Effector CD8-positive, alpha-beta T cell (primary cell): ENCODE results near the gene ZFAND3.
"Not testable (repeated sequence)": the region's sequence is repeated elsewhere in the genome, so short reads cannot be mapped to it uniquely, and the experiment has no call there.

ENCODE experiments used
- DNase-seq: peaks from one replicate; lab custom pipeline; 2025; lab: John Stamatoyannopoulos, UW

ZFAND3 gene

DNA sequence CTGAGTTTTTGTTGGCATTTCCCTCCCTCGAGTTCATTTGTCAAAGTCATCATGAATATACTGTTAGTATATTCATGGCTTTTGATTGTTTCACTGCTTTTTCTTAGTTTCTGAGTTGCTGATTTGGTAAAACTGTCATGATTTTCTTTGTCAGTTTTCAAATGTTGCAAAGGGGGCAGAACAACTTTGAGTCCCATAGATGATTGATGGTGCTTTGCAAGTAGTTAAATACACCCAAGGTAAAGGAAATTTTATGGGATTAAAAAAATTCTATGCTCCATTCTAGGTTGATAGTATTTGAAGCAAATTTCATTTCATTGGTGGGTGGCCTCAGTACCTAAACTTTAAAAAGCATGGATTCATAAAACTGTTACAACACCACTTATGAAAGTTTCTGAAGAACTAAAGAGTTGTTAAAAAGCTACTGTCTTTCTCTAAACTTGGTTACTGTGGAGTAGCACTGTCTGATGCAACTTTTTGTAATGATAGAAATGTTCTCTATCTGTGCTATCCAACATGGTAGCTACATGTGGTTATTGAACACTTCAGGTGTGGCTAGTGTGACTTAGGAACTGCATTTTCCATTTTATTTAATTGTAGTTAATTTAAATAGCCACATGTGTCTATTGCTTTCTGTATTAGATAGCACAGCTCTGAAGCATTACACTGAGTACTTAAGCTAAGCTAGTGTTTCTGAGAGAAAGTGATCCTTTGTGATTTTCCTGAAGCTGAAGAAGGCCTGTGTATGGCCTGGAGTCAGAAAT is 153.6 kb downstream of the ZFAND3 start:
- DNase-seq = no peak

DNA sequence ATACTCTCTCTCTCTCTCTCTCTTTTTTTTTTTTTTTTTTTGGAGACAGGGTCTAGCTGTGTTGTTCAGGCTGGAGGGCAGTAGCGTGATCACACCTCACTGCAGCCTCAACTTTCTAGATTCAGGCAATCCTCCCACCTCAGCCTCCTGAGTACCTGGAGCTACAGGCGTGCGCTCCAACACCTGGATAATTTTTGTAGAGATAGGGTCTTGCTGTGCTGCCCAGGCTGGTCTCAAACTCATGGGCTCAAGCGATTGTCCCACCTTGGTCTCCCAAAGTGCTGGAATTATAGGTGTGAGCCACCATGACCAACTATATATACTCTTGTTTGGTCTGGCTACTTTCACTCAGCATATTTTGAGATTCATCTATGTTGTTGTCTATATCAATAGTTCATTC is 154.9 kb downstream of the ZFAND3 start:
- no peak for DNase-seq

DNA sequence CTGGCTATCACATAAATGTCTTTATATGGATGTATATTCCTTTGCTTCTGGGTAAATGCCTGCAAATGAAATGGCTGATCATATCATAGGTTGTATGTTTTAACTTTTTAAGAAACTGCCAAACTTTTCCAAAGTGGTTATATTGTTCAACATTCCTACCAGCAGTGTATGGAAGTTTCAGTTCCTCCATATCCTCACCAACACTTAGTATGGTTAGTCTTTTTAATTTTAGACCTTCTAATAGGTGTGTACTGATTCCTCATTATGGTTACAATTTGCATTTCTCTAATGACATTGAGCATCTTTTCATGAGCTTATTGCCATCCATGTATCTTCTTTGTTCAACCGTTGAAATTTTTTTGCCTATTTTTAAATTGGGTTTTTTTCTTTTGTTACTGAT is 155.4 kb downstream of the ZFAND3 start:
- DNase-seq = no peak

DNA sequence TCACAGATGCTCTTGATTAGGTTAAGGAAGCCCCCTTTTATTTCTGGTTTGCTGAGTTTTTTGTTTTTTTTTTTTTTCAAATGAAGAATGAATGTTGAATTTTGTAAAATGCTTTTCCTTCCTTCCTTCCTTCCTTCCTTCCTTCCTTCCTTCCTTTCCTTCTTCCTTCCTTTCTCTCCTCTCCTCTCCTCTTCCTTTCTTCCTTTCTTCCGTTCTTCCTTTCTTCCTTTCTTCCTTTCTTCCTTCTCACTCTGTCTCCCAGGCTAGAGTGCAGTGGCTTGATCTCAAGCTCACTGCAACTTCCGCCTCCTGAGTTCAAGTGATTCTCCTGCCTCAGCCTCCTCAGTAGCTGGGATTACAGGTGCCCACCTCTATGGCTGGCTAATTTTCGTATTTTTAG is 158.2 kb downstream of the ZFAND3 start:
- DNase-seq = no peak

DNA sequence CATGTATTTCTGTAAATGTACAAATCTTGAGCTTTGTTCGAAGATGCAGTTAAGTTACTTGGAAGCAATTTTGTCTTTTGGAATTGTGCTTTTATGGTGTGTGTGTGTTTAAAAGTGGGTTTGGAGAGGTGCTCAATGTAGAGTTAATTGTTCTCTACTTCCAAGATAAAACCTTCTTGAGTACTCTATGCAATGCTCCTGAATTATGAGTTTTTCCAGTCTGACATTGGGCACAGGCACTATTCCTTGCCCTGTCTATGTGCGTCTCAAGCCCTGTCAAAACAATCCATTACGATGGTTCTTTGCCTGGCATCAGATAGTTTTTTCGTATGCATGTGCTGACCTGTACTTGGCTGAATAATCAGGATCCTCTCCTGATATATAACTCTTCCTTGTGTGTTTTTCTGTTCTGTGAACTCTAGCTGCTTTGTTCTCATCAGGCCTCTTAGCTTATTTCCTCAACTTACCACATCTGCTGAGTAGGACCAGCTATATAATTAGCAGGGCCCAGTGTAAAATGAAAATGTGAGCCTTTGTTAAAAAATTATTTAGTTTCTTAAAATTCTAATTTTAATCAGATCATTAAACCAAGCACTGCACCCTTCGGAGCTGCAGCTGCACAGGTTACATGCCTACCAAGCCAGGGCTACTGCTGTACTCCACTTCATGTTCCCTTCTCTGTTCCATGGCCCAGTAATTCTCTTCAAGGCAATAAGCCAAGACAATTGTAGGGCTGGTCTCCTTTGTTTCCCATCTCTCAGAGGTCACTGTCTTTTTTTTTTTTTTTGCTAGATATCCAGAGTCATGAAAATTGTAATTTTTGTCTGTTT is 160.1 kb downstream of the ZFAND3 start:
- DNase-seq = no peak

DNA sequence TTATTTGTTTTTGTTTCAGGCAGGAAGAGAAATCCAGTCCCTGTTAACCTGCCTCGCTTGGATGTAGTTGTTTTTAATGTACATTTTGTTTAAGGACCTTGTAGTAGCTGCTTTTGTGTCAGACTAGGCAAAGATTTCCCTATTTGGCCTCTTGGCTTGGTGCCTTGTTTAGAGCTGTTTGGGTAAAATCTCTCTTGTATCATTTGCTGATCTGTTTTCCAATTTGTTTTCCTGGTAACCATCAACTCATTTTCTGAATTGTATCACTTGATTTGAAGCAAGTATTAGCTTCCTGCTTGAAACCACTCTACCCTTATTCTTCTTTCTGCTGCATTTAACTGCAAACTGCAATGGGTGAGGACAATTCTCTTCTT is 160.7 kb downstream of the ZFAND3 start:
- DNase-seq = no peak

DNA sequence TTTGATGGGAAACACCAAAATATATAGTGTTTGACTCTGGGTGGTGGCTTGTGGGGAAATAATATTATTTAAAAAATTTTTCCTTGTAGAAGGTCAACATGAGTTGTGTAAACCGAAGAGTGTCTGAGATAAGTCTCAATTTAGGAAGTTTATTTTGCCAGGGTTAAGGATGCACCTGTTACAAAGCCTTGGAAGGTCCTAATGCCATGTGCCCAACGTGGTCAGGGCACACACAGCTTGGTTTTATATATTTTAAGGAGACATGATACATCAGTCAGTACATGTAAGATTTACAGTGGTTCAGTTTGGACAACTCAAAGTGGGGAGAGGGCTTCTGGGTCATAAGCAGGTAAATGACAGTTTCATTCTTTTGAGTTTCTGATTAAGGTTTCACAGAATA is 162.1 kb downstream of the ZFAND3 start:
- no peak for DNase-seq

DNA sequence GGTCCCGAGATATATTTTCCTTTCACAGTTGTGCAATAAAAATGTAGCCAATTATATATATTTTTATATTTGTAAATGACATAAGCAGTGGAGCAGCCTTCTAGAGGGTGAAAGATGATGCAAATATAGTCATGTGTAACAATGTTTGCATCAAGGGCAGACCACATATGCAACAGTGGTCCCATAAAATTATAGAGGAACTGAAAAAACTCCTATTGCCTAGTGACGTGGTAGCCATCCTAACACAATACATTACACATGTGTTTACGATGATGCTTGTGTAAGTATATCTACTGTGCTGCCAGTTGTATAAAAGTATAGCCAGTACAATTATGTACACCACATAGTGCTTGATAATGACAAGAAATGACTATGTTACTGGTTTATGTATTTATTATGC is 162.8 kb downstream of the ZFAND3 start:
- DNase-seq = no peak

DNA sequence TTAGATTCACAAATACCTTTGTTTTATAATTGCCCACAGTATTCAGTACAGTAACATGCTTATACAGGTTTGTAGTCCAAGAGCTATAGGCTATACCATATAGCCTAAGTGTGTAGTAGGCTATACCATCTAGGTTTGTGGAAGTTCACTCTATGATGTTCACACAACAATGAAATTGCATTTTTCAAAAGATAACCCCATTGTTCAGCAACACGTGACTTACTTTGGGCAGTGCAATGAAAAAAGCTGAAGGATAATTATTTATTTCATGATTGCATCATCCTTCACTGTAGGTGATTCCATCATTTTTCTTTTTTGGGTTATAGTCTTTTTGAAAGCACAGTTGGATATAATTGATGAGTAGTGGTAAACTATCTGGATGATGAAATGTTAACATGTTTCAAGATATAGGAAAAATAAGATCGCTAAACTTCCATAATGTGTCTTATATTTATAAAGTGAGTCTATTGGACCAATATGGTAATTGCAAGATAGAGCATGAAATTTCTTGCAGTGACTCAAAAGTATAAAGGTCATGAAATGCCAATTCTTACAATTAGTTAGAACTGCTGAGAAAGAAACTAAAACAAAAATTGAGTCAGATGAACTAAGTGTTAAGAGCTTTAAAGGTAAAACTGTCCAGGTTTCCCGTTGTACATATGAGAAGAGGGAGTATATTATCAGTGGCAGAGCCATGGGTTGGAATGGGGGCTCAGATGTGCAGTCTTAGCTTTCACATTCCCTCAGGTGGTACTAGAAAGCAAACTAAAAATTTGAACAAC is 164.4 kb downstream of the ZFAND3 start:
- DNase-seq = no peak

DNA sequence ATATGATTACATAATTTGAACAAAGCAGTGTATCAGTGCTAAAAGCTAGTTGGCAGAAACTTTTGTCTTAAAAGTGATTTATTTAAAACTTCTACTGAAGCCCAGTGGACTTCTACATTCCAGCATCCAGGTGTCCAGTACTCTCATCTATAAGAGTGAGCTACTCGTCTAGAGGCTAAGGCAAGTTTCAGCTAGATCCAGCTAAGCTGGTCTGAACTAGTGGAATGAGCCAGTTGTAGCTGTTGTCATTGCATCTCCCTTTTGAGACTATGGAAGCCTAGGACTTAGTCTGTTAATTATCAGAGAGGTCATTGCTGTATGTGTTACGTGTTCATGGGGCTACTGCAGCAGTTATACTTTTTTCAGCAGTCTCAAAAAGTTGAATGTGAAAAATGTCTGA is 165.1 kb downstream of the ZFAND3 start:
- DNase-seq = no peak

DNA sequence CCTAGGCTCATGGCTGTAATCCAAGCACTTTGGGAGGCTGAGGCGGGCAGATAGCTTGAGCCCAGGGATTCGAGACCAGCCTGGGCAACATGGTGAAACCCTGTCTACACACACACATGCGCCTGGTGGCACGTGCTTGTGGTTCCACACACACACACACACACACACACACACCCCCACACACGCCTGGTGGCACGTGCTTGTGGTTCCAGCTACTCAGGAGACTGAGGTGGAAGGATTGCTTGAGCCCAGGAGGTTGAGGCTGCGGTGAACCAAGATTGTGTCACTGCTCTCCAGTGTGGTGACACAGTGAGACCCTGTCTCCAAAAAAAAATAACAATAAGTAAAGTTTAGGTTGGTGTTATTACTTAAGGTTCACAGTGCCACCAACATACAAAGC is 165.8 kb downstream of the ZFAND3 start:
- no peak for DNase-seq

DNA sequence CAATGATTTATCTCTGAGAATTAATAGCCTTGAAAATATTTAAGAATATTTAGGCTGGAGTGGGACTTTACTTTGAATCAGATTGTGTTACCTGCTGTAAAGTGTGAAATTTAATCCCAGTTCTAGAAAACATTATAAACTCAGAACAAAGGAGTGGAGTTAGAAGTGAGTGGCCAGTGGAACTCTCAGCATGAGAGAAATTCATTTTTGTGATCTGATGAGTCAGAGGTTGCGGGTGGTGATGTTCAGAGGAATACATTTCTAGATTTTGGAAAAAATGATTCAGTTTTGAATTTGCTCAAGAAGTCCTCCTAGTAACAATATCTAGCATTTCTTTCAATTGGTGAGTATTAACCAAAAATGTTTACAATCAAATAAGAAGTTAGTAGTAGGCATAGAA is 167.5 kb downstream of the ZFAND3 start:
- no peak for DNase-seq

DNA sequence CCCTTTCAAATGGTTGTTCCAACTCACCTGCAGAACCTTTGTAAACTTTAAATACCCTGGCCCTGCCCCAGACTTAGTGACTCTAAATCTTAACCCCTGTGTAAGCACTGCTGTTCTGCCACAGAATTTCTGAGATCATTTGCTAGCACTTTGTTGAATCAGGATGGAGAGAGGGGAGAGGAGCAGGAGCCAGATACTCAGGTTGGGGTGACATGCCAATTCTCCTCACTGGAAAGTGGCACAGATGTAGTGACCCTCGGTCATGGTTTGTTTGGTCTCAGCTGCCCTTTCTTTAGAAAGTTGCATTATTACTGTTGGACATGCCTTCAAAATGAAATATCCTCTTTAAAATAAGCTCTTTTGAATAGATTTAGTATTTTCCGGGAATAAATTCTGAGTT is 168.0 kb downstream of the ZFAND3 start:
- no peak for DNase-seq

DNA sequence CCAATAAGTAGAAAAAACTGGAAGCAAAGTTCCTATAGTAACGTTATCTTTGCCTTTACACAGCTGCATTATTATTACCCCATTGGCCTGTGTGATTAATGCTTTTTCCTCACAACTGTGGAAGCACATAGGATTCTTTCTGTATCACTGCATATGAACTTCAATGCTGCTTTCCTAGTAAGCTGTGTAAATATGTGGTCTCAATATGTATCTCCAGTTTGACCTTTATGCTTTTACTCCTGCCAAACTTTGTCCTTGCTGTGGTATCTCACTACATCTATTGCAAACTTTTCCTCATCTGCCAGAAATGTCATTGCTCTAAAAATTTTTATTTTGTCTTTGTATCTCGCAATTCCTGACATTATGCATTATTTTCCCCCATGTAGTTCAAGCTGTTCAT is 168.6 kb downstream of the ZFAND3 start:
- DNase-seq = no peak

DNA sequence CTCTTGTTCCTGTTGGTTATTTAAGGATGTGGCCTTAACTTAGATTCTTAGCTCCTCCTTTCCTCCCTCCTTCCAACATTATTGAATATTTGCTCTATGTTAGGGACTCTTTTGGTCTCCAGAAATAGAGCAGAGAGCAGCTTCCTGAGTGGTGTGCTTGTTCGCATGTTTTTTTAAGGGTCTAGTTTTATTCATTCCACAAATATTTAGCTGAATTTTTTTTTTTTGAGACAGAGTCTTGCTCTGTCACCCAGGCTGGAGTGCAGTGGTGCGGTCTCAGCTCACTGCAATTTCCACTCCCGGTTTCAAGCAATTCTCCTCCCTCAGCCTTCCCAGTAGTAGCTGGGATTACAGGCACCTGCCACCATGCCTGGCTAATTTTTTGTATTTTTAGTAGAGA is 169.2 kb downstream of the ZFAND3 start:
- no peak for DNase-seq

DNA sequence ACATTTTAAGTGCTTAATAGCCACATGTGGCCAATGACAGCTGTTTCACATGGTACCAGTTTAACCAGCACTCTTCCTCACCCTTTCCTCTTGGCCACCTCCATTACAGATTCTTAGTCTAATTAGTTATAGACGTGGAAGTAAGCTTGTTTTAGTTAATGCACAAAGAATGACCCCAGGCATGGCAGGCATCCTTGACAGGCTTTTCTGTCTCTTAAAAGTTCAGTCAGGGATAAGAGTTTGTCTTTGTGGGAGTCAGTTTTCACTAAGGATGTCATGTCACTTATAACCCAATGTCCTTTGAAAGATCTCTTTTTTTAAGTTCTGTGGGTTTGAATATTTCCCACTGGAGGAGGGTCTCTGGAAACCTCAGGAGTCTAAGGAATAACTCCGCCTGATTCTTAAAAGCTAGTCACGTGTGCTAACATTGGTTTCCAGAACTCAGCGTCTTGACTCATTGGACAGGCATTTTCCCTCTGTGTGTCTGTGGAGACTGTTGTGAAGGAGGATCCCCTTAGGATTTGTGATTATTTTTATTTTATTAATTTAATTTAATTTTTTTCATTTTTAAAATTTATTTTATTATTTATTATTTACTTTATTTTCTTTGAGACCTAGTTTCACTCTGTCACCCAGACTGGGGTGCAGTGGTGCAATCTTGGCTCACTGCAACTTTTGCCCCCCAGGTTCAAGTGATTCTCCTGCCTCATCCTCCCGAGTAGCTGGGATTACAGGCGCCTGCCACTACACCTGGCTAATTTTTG is 171.4 kb downstream of the ZFAND3 start:
- DNase-seq = no peak

DNA sequence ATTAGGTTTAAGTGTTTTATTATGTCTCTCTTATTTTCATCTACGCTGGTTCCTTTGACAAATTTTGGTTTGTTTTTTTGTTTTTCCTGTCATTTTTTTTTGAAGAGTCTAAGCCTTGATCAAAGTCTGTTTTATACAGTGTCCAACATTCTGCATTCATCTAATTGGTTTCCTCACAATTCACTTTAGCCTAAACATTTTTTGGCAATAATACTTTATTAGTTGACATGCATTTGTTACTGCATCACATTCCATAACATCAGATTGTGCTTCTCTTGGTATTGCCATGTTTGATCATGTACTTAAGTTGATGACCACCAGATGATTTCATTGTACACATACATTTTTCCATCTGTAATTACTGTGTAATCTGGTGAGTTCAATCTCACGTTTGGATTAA is 173.2 kb downstream of the ZFAND3 start:
- no peak for DNase-seq

DNA sequence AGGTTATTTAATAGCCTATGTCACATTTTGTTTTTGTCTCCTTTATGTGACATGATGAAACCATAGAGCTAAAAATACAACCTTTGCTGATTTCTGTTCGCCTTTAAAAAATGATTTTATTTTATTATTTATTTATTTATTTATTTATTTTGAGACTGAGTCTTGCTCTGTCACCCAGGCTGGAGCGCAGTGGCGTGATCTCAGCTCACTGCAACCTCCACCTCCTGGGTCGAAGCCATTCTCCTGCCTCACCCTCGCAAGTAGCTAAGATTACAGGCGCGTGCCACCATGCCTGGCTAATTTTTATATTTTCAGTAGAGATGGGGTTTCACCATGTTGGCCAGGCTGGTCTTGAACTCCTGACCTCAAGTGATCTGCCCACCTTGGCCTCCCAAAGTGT is 173.7 kb downstream of the ZFAND3 start:
- not testable (repeated sequence) for DNase-seq

DNA sequence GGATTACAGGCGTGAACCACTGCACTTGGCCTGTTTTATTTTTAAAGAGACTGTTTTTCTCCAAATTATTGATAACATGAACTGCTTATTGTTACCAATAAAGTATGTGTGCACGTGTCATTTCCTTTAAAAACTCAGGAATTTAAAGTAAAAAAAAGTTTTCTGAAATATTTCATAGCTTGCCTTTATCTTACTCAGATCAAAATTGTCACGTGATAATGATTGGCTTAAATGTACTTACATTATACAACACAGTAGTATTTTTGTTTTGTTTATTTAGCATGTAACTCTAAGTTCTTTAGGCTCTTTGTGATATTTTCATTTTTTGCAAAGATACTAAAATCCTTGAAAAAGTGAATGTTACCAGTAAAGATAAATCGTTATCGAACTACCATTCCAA is 174.1 kb downstream of the ZFAND3 start:
- no peak for DNase-seq

DNA sequence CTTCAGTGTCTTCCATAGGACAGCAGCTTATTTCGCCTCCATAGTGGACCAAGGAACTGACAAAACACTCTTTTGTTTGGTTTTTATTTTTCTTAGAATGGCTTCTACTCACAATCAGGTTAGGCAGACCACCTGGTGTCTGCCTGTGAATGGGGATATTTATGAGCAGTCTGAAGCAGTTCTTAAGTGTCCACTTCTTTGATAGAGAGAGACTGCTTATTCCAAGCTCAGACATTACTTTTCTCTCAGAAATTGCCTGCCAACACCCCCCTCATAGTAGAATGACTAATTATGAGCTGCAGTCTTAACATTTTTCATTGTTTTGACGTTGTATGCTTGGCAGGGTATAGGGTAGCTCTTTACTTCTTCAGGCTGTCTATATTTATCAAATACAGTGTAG is 174.7 kb downstream of the ZFAND3 start:
- no peak for DNase-seq

DNA sequence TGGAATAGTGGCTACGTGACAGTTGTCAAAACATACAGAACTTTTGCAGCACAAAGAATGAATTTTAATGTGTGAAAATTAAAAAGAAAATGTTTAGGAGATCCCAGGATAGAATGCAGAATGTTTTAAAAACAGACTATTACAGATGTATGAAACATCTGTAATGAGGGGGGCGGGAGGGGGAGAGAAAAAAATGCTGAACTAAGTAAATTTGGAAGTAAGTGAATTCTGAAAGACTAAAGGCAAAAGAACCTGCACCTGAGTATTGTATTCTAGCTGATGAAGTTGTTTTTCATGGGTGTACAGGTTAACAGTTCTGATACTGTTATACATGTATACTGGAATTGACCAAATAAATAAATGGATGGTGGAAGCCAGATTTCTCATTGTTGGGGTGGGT is 178.8 kb downstream of the ZFAND3 start:
- no peak for DNase-seq

DNA sequence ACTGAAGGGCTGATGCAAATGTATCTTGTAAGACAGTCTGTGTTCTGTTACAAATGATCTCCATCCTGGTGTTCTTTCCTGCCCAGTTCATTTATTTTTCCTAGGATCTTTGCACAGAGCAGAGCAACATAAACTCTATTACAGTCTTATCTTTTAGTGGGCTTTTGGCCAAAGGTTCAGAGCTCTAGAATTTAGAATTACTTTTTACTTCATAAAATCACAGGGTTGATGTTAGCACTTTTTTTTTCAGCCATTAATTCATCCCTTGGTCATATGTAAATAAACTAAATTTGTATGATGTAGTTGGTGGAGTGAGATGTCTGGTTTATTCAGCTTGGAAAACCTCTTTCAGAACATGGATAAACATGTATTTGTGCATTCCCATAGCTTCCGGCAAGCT is 181.9 kb downstream of the ZFAND3 start:
- no peak for DNase-seq
